Measurements from ENCODE around the gene PHLDB3. TPM values are rescaled to one million over a fixed set of nuclear protein-coding genes. Genes with fewer than 3 reads are reported as not detected.

PHLDB3 gene
- total and polyA plus RNA-seq, 2 of the 13 experiments (the other 11 are each of a cell fraction or from before 2014, with no cell fraction given) = 11.3 to 14.5 TPM

DNA sequence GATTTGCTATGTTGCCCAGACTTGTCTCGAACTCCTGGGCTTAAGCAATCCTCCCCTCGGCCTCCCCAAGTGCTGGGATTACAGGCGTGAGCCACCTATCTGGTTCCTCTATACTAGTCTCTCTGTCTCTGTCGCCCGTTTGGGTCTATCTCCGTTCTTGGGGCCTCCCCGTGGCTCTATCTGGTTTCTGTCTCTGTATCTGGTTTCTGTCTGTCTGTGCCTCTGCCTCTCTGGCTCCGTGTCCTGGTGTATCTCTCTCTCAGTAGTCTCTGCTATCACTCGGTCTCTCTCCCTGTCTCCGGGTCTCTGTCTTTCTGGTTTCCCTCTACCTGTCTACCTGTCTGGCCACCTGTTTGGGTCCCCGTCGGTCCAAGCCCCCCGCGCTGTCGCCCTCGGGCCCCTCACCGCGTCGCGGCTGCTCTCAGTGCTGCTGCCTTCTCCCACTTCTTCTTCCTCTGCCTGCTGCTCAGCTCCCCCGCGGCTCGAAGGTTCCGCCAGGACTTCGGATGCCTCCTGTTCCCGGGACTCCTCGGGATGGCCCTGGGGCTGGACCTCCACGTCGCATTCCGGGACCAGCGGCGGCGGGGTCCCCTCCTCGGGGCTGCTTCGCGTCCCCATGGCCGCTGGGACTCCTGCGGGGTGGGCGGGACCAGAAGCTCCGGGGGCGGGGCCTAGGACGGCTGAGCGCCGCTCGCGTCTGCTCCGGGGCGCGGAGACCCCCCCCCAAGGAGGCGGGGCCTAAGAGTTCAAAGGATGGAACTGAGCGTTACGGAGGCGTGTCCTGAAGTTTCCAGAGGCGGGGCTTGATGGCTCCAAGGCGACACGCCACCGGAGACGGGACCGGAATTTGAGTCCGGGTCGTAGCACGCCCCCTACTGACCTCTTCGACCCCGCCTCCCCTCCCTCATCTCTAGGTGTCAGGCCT is 783 bp downstream of the PHLDB3 start (continued):
- 0 out of 2 replicates have a peak, but pooled peaks have one; percentile 11 for TF ChIP-seq PCBP1 (IDR thresholded peaks at IDR 0.05; ENCODE audit: borderline replicate concordance, low read depth, low read length)
- TF ChIP-seq HOXA9 (CRISPR knock-in tag; IDR thresholded peaks at IDR 0.05; ENCODE audit: borderline replicate concordance) = no peak
- no peak for TF ChIP-seq ZNF615 (CRISPR knock-in tag; IDR thresholded peaks at IDR 0.05; ENCODE audit: borderline replicate concordance)
- TF ChIP-seq RARA (CRISPR knock-in tag; IDR thresholded peaks at IDR 0.05) = no peak
- no peak for TF ChIP-seq KLF9 (CRISPR knock-in tag; IDR thresholded peaks at IDR 0.05; ENCODE audit: low read depth)
- TF ChIP-seq PRMT3 (CRISPR knock-in tag; IDR thresholded peaks at IDR 0.05; ENCODE audit: borderline replicate concordance, low read depth) = no peak
- no peak for TF ChIP-seq KLF12 (CRISPR knock-in tag; IDR thresholded peaks at IDR 0.05; ENCODE audit: borderline replicate concordance)
- no peak for TF ChIP-seq SMAD9 (CRISPR knock-in tag; IDR thresholded peaks at IDR 0.05)
- TF ChIP-seq, protein P1, sequence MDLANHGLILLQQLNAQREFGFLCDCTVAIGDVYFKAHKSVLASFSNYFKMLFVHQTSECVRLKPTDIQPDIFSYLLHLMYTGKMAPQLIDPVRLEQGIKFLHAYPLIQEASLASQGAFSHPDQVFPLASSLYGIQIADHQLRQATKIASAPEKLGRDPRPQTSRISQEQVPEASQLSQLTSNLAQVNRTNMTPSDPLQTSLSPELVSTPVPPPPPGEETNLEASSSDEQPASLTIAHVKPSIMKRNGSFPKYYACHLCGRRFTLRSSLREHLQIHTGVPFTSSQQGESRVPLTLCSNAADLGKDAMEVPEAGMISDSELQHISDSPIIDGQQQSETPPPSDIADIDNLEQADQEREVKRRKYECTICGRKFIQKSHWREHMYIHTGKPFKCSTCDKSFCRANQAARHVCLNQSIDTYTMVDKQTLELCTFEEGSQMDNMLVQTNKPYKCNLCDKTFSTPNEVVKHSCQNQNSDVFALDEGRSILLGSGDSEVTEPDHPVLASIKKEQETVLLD (CRISPR knock-in tag; IDR thresholded peaks at IDR 0.05; ENCODE audit: low read depth) = no peak
- TF ChIP-seq, protein P2, sequence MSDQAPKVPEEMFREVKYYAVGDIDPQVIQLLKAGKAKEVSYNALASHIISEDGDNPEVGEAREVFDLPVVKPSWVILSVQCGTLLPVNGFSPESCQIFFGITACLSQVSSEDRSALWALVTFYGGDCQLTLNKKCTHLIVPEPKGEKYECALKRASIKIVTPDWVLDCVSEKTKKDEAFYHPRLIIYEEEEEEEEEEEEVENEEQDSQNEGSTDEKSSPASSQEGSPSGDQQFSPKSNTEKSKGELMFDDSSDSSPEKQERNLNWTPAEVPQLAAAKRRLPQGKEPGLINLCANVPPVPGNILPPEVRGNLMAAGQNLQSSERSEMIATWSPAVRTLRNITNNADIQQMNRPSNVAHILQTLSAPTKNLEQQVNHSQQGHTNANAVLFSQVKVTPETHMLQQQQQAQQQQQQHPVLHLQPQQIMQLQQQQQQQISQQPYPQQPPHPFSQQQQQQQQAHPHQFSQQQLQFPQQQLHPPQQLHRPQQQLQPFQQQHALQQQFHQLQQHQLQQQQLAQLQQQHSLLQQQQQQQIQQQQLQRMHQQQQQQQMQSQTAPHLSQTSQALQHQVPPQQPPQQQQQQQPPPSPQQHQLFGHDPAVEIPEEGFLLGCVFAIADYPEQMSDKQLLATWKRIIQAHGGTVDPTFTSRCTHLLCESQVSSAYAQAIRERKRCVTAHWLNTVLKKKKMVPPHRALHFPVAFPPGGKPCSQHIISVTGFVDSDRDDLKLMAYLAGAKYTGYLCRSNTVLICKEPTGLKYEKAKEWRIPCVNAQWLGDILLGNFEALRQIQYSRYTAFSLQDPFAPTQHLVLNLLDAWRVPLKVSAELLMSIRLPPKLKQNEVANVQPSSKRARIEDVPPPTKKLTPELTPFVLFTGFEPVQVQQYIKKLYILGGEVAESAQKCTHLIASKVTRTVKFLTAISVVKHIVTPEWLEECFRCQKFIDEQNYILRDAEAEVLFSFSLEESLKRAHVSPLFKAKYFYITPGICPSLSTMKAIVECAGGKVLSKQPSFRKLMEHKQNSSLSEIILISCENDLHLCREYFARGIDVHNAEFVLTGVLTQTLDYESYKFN (CRISPR knock-in tag; conservative IDR thresholded peaks at IDR 0.05) = peak; percentile 41; the same call in 1 of the 2 replicates
- no peak for TF ChIP-seq ZNF160 (CRISPR knock-in tag; IDR thresholded peaks at IDR 0.05)
- 0 out of 2 replicates have a peak, but pooled peaks have one; percentile 8 for TF ChIP-seq ZNF263 (CRISPR knock-in tag; IDR thresholded peaks at IDR 0.05)
- TF ChIP-seq ZFP90 (CRISPR knock-in tag; IDR thresholded peaks at IDR 0.05; ENCODE audit: borderline replicate concordance) = no peak
- TF ChIP-seq HCFC1 (IDR thresholded peaks at IDR 0.05; ENCODE audit: low read depth, low read length) = no peak
- TF ChIP-seq, protein P3, sequence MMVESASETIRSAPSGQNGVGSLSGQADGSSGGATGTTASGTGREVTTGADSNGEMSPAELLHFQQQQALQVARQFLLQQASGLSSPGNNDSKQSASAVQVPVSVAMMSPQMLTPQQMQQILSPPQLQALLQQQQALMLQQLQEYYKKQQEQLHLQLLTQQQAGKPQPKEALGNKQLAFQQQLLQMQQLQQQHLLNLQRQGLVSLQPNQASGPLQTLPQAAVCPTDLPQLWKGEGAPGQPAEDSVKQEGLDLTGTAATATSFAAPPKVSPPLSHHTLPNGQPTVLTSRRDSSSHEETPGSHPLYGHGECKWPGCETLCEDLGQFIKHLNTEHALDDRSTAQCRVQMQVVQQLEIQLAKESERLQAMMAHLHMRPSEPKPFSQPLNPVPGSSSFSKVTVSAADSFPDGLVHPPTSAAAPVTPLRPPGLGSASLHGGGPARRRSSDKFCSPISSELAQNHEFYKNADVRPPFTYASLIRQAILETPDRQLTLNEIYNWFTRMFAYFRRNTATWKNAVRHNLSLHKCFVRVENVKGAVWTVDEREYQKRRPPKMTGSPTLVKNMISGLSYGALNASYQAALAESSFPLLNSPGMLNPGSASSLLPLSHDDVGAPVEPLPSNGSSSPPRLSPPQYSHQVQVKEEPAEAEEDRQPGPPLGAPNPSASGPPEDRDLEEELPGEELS (CRISPR knock-in tag; IDR thresholded peaks at IDR 0.05) = no peak
- TF ChIP-seq ETV6 (CRISPR knock-in tag; conservative IDR thresholded peaks at IDR 0.05) = peak; percentile 71; the same call in 1 of the 2 replicates
- TF ChIP-seq POLR2A (IDR thresholded peaks at IDR 0.05; ENCODE audit: insufficient read depth in 1 of 2, low read depth in 2 of 2, low read length in 2 of 2) = peak; percentile 46 to 73; a peak in 3 of 4 replicates
- no peak for TF ChIP-seq PHF5A (CRISPR knock-in tag; IDR thresholded peaks at IDR 0.05; ENCODE audit: low read depth, unreplicated experiment)
- TF ChIP-seq, protein P4, sequence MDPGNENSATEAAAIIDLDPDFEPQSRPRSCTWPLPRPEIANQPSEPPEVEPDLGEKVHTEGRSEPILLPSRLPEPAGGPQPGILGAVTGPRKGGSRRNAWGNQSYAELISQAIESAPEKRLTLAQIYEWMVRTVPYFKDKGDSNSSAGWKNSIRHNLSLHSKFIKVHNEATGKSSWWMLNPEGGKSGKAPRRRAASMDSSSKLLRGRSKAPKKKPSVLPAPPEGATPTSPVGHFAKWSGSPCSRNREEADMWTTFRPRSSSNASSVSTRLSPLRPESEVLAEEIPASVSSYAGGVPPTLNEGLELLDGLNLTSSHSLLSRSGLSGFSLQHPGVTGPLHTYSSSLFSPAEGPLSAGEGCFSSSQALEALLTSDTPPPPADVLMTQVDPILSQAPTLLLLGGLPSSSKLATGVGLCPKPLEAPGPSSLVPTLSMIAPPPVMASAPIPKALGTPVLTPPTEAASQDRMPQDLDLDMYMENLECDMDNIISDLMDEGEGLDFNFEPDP (CRISPR knock-in tag; conservative IDR thresholded peaks at IDR 0.05) = no peak
